Measurements from ENCODE around the gene TUFT1. TPM values are rescaled to one million over a fixed set of nuclear protein-coding genes. Genes with fewer than 3 reads are reported as not detected.
"Not testable (repeated sequence)": the region's sequence is repeated elsewhere in the genome, so short reads cannot be mapped to it uniquely, and the experiment has no call there.

The TUFT1 gene
- total RNA-seq, 4 donors from 2014 or later: 83.4 to 121 (median 91.5) TPM

DNA sequence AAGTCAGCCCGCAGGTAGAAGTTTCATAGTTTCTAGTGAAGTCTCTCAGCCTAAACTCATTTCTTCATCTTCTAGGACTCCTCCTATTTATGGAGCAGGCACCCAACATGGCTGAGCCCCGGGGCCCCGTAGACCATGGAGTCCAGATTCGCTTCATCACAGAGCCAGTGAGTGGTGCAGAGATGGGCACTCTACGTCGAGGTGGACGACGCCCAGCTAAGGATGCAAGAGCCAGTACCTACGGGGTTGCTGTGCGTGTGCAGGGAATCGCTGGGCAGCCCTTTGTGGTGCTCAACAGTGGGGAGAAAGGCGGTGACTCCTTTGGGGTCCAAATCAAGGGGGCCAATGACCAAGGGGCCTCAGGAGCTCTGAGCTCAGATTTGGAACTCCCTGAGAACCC, 21.7 kb upstream of the TUFT1 start:
- DNase-seq (ENCODE audit: low spot score in 2 of 2): no peak
- WGBS: 98% methylated on average over 12 of the region's 12 CpGs
- Histone ChIP-seq H3K27ac (no peak overlapping the region), H3K9me3 (no peaks in the 10 kb centered on the region), H3K36me3 (no peaks in the 10 kb centered on the region), H3K27me3 (no peaks in the 10 kb centered on the region), H3K4me1 (peaks cover 9% of the 10 kb centered on the region), H3K4me3 (no peak overlapping the region)
- no peak for TF ChIP-seq POLR2A (IDR thresholded peaks at IDR 0.05)
- TF ChIP-seq, protein P1, sequence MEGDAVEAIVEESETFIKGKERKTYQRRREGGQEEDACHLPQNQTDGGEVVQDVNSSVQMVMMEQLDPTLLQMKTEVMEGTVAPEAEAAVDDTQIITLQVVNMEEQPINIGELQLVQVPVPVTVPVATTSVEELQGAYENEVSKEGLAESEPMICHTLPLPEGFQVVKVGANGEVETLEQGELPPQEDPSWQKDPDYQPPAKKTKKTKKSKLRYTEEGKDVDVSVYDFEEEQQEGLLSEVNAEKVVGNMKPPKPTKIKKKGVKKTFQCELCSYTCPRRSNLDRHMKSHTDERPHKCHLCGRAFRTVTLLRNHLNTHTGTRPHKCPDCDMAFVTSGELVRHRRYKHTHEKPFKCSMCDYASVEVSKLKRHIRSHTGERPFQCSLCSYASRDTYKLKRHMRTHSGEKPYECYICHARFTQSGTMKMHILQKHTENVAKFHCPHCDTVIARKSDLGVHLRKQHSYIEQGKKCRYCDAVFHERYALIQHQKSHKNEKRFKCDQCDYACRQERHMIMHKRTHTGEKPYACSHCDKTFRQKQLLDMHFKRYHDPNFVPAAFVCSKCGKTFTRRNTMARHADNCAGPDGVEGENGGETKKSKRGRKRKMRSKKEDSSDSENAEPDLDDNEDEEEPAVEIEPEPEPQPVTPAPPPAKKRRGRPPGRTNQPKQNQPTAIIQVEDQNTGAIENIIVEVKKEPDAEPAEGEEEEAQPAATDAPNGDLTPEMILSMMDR (IDR thresholded peaks at IDR 0.05): no peak
- TF ChIP-seq POLR2AphosphoS5 (IDR thresholded peaks at IDR 0.05): no peak
- TF ChIP-seq EP300 (IDR thresholded peaks at IDR 0.05): no peak

DNA sequence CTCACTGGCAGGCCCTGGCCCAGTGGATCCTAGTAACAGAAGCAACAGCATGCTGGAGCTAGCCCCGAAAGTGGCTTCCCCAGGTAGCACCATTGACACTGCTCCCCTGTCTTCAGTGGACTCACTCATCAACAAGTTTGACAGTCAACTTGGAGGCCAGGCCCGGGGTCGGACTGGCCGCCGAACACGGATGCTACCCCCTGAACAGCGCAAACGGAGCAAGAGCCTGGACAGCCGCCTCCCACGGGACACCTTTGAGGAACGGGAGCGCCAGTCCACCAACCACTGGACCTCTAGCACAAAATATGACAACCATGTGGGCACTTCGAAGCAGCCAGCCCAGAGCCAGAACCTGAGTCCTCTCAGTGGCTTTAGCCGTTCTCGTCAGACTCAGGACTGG, 21.2 kb upstream of the TUFT1 start:
- WGBS: 100% methylated on average over 7 of the region's 15 CpGs
- TF ChIP-seq, protein P1 (IDR thresholded peaks at IDR 0.05): no peak
- no peak for TF ChIP-seq POLR2A (IDR thresholded peaks at IDR 0.05)
- no peak for TF ChIP-seq EP300 (IDR thresholded peaks at IDR 0.05)
- no peak for TF ChIP-seq POLR2AphosphoS5 (IDR thresholded peaks at IDR 0.05)
- H3K4me1 ChIP-seq: peaks cover 4% of the 10 kb centered on the region
- no peaks in the 10 kb centered on the region for H3K27me3 ChIP-seq
- no peaks in the 10 kb centered on the region for H3K36me3 ChIP-seq
- no peak overlapping the region for H3K27ac ChIP-seq
- H3K9me3 ChIP-seq: no peaks in the 10 kb centered on the region
- DNase-seq (ENCODE audit: low spot score in 2 of 2): no peak
- H3K4me3 ChIP-seq: no peak overlapping the region

DNA sequence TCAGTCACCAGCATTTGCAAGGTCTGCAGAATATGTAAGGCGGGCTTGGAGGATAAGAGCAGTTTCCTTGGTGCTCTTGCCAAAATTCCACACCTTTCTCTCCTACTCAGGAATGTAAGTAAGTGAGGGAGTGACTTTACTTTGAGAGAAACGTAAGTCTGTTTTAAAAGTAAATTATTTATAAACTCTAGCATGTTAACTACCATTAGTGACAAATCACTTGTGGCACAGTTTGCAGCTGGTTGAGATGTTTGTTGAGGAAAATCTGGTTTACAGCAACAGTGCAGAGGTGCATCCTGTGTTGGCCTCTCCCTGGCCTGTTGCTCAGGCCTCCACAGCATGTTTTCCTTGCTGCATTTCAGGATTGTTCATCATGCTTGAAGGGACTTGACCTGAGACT, 20.4 kb upstream of the TUFT1 start:
- Histone ChIP-seq H3K4me1 (no peaks in the 10 kb centered on the region), H3K9me3 (no peaks in the 10 kb centered on the region), H3K36me3 (peaks cover 3% of the 10 kb centered on the region), H3K27ac (no peak overlapping the region), H3K4me3 (no peak overlapping the region), H3K27me3 (no peaks in the 10 kb centered on the region)
- TF ChIP-seq, protein P1 (IDR thresholded peaks at IDR 0.05): no peak
- TF ChIP-seq EP300 (IDR thresholded peaks at IDR 0.05): no peak
- TF ChIP-seq POLR2AphosphoS5 (IDR thresholded peaks at IDR 0.05): no peak
- TF ChIP-seq POLR2A (IDR thresholded peaks at IDR 0.05): no peak
- no peak for DNase-seq (ENCODE audit: low spot score in 2 of 2)
- WGBS: 68% methylated on average over 2 of the region's 2 CpGs

DNA sequence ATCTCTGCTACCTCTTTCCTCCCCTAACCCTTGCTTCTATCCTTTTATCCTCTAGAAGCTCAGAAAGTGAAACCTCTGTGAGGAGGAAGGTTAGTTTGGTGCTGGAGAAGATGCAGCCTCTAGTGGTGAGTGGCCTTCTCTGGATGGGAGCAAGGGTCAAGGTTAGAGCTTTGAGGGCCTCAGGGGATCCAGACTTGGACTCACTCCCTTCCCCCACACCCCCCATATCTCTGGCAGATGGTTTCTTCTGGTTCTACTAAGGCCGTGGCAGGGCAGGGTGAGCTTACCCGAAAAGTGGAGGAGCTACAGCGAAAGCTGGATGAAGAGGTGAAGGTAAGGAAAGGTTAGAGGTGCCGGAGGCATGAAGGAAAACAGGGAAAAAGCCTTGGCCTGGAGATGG, 19.8 kb upstream of the TUFT1 start:
- DNase-seq (ENCODE audit: low spot score in 2 of 2): no peak
- peaks cover 3% of the 10 kb centered on the region for H3K36me3 ChIP-seq
- no peaks in the 10 kb centered on the region for H3K27me3 ChIP-seq
- H3K27ac ChIP-seq: no peak overlapping the region
- no peak overlapping the region for H3K4me3 ChIP-seq
- H3K9me3 ChIP-seq: no peaks in the 10 kb centered on the region
- H3K4me1 ChIP-seq: no peaks in the 10 kb centered on the region
- 88% methylated on average over 4 of the region's 4 CpGs for WGBS
- TF ChIP-seq POLR2A (IDR thresholded peaks at IDR 0.05): no peak
- TF ChIP-seq, protein P1 (IDR thresholded peaks at IDR 0.05): no peak

DNA sequence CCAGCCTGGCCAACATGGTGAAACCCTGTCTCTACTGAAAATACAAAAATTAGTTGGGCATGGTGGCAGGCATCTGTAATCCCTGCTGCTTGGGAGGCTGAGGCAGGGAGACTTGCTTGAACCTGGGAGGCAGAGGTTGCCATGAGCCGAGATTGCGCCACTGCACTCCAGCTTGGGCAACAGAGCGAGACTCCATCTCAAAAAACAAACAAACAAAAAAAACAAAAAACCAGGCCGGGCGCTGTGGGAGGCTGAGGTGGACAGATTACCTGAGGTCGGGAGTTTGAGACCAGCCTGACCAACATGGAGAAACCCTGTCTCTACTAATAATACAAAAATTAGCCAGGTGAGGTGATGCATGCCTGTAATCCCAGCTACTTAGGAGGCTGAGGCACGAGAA, 17.7 kb upstream of the TUFT1 start:
- H3K4me1 ChIP-seq; DNase-seq (ENCODE audit: low spot score in 2 of 2); H3K9me3 ChIP-seq; H3K4me3 ChIP-seq; H3K27ac ChIP-seq; H3K36me3 ChIP-seq; H3K27me3 ChIP-seq: not testable (repeated sequence)
- 93% methylated on average over 7 of the region's 7 CpGs for WGBS

DNA sequence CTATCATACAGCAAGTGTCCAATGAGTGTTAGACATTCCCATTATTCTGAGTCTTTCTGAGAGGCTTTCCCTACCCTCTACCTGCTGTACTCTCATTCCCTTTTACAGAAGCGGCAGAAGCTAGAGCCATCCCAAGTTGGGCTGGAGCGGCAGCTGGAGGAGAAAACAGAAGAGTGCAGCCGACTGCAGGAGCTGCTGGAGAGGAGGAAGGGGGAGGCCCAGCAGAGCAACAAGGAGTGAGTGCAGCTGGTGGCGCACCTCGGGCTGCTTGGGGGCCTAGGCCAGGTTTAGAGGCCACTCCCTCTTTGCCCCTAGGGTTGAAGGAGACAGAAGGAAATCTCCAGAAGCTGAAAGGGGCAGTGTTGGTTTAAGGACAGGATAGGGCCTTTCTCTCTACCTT, 16.8 kb upstream of the TUFT1 start:
- H3K27ac ChIP-seq: no peak overlapping the region
- TF ChIP-seq POLR2A (IDR thresholded peaks at IDR 0.05) (no peak), EP300 (IDR thresholded peaks at IDR 0.05) (no peak), POLR2AphosphoS5 (IDR thresholded peaks at IDR 0.05) (no peak)
- TF ChIP-seq, protein P1 (IDR thresholded peaks at IDR 0.05): no peak
- DNase-seq (ENCODE audit: low spot score in 2 of 2): no peak
- no peak overlapping the region for H3K4me3 ChIP-seq
- no peaks in the 10 kb centered on the region for H3K4me1 ChIP-seq
- WGBS: 67% methylated on average over 5 of the region's 5 CpGs
- H3K9me3 ChIP-seq: no peaks in the 10 kb centered on the region
- no peaks in the 10 kb centered on the region for H3K27me3 ChIP-seq
- peaks cover 3% of the 10 kb centered on the region for H3K36me3 ChIP-seq
